SK-N-SH (cell line): ENCODE data around the gene HNRNPL. TPM values are rescaled to one million over a fixed set of nuclear protein-coding genes. Genes with fewer than 3 reads are reported as not detected.
A peak's percentile ranks its signal among the peaks of the same experiment; 100 is the strongest.
"Not testable (repeated sequence)": the region's sequence is repeated elsewhere in the genome, so short reads cannot be mapped to it uniquely, and the experiment has no call there.

Experiments used
- CTCF ChIA-PET: fragments of 300-600, 350-600 bp; formaldehyde crosslinking; extraction: SDS; loops from one replicate; lab custom pipeline; 2021; lab: Yijun Ruan, JAX
- POLR2A ChIA-PET: fragments of 350-600 bp; sonication (Branson Sonifier 250); formaldehyde crosslinking; extraction: SDS; loops from one replicate; lab custom pipeline; 2020; ENCODE audit warnings: antibody characterized with exemption, inconsistent platforms; lab: Yijun Ruan, JAX
- DNase-seq: peaks from one replicate; pipeline ENCODE4 v3.0.0; 2012
- H2AFZ ChIP-seq: fragments of 200-600 bp; sonication (generic); 2 replicates; pipeline ENCODE4 v1.8.1; 2016; ENCODE audit warnings: antibody characterized with exemption, mild to moderate bottlenecking, low read depth
- H3F3A ChIP-seq: fragments of 200-600 bp; sonication (generic); replicated peaks from 2 replicates; pipeline ENCODE3; 2016; ENCODE audit warnings: antibody characterized with exemption, mild to moderate bottlenecking; ENCODE audit not compliant: insufficient read depth
- H3K27ac ChIP-seq, 2 experiments: fragments of 200-500 bp in 1 of 2; fragments of 200-600 bp in 1 of 2; sonication (Bioruptor generic) in 1 of 2; sonication (generic), shearing (Covaris generic) in 1 of 2; 2 replicates each; pipeline versions ENCODE4 v1.5.1 to v1.6.1; 2014 to 2016; ENCODE audit warnings: low read depth in 2 of 2, inconsistent platforms in 1 of 2, low read length in 1 of 2, mild to moderate bottlenecking in 1 of 2, mixed read lengths in 1 of 2
- H3K27me3 ChIP-seq: fragments of 200-600 bp; sonication (generic), shearing (Covaris generic); 2 replicates; pipeline ENCODE4 v1.6.1; 2016; ENCODE audit warnings: mixed run types; ENCODE audit not compliant: insufficient read depth
- H3K36me3 ChIP-seq, 2 experiments: fragments of 200-500 bp in 1 of 2; fragments of 200-600 bp in 1 of 2; sonication (Bioruptor generic) in 1 of 2; sonication (generic) in 1 of 2; replicated peaks in 1 of 2; 2 replicates each; pipeline versions ENCODE3 to v1.5.1; 2014 to 2016; ENCODE audit warnings: low read length in 1 of 2, mild to moderate bottlenecking in 1 of 2; ENCODE audit not compliant: insufficient read depth in 2 of 2, control insufficient read depth in 1 of 2
- H3K4me1 ChIP-seq, 2 experiments: fragments of 200-500 bp in 1 of 2; fragments of 200-600 bp in 1 of 2; sonication (Bioruptor generic) in 1 of 2; sonication (generic), shearing (Covaris generic) in 1 of 2; 2 replicates each; pipeline versions ENCODE4 v1.5.1 to v1.6.1; 2014 to 2016; ENCODE audit warnings: low read depth in 1 of 2, low read length in 1 of 2, mixed run types in 1 of 2; ENCODE audit not compliant: insufficient read depth in 2 of 2, control insufficient read depth in 1 of 2
- H3K4me2 ChIP-seq: fragments of 200-600 bp; sonication (generic), shearing (Covaris generic); 2 replicates; pipeline ENCODE4 v1.6.1; 2017; ENCODE audit warnings: mixed run types
- H3K4me3 ChIP-seq, 2 experiments: fragments of 200-500 bp in 1 of 2; fragments of 200-600 bp in 1 of 2; sonication (Bioruptor generic) in 1 of 2; sonication (generic), shearing (Covaris generic) in 1 of 2; 2 replicates each; pipeline versions ENCODE4 v1.5.1 to v1.8.1; 2014 to 2016; ENCODE audit warnings: low read depth in 2 of 2, inconsistent platforms in 1 of 2, low read length in 1 of 2, mild to moderate bottlenecking in 1 of 2, mixed read lengths in 1 of 2, moderate library complexity in 1 of 2
- H3K79me2 ChIP-seq: fragments of 200-600 bp; sonication (generic); 2 replicates; pipeline ENCODE4 v1.8.1; 2017; ENCODE audit warnings: mild to moderate bottlenecking; ENCODE audit not compliant: insufficient read depth
- H3K9ac ChIP-seq: fragments of 200-600 bp; sonication (generic); 2 replicates; pipeline ENCODE4 v1.6.1; 2017; ENCODE audit warnings: mixed run types
- H3K9me2 ChIP-seq: fragments of 200-600 bp; sonication (generic); 2 replicates; pipeline ENCODE4 v1.6.1; 2017; ENCODE audit warnings: mixed run types
- H3K9me3 ChIP-seq: fragments of 200-600 bp; sonication (generic); 2 replicates; pipeline ENCODE4 v1.6.1; 2017; ENCODE audit warnings: mixed run types, mild to moderate bottlenecking, moderate library complexity
- H4K20me1 ChIP-seq: fragments of 200-600 bp; sonication (generic); 2 replicates; pipeline ENCODE4 v1.6.1; 2017; ENCODE audit warnings: mild to moderate bottlenecking, mixed run types; ENCODE audit not compliant: insufficient read depth
- ELF1 ChIP-seq: IDR thresholded peaks from 2 replicates; pipeline ENCODE4 v1.4.0; 2012
- FOXM1 ChIP-seq: IDR thresholded peaks from 2 replicates; pipeline ENCODE4 v1.4.0; 2012; ENCODE audit warnings: low read depth, mild to moderate bottlenecking
- GATA2 ChIP-seq: sonication (generic); formaldehyde crosslinking; IDR thresholded peaks from 2 replicates; pipeline ENCODE4 v1.5.0; 2020; ENCODE audit warnings: mild to moderate bottlenecking, missing genetic modification reagents
- JUND ChIP-seq: IDR thresholded peaks from 2 replicates; pipeline ENCODE4 v1.4.0; 2012
- MXI1 ChIP-seq: IDR thresholded peaks from 2 replicates; pipeline ENCODE4 v1.6.1; 2012; ENCODE audit warnings: mild to moderate bottlenecking, low read depth, low read length, improper control_type of control experiment
- RCOR1 ChIP-seq: fragments of 150-350 bp; IDR thresholded peaks from 2 replicates; pipeline ENCODE4 v1.6.1; 2017; ENCODE audit warnings: antibody characterized with exemption, low read length
- RXRA ChIP-seq: IDR thresholded peaks from 2 replicates; pipeline ENCODE4 v1.4.0; 2012; ENCODE audit warnings: low read depth, mild to moderate bottlenecking, borderline replicate concordance
- TAF1 ChIP-seq: IDR thresholded peaks from 2 replicates; pipeline ENCODE4 v1.6.1; 2012; ENCODE audit warnings: low read depth, mild to moderate bottlenecking, low read length, moderate library complexity, borderline replicate concordance
- TCF12 ChIP-seq: IDR thresholded peaks from 2 replicates; pipeline ENCODE4 v1.4.0; 2012
- TEAD4 ChIP-seq: IDR thresholded peaks from 2 replicates; pipeline ENCODE4 v1.4.0; 2012; ENCODE audit warnings: mild to moderate bottlenecking, borderline replicate concordance; ENCODE audit not compliant: insufficient read depth
- YY1 ChIP-seq: IDR thresholded peaks from 2 replicates; pipeline ENCODE4 v1.4.0; 2012; ENCODE audit warnings: low read depth, mild to moderate bottlenecking
- WGBS: methylation state at CpG from one replicate; pipeline ENCODE4 v1.1.6; 2017; ENCODE audit warnings: low lambda C conversion rate; 5-methylcytosine and 5-hydroxymethylcytosine counted together
- polyA plus RNA-seq, 3 experiments: library from polyadenylated mRNA; depleted of rRNA; stranded (reverse); fragments of >200 nt; gene quantifications; 2 replicates each; pipeline ENCODE4 v1.2.3, GENCODE V29; 2012
- TF ChIP-seq, protein P1 (sequence below): IDR thresholded peaks from 2 replicates; pipeline ENCODE4 v1.4.0; 2012; ENCODE audit warnings: low read depth, borderline replicate concordance
- TF ChIP-seq, protein P2 (sequence below): IDR thresholded peaks from 2 replicates; pipeline ENCODE4 v1.4.0; 2012; ENCODE audit warnings: low read depth
- TF ChIP-seq, protein P3 (sequence below): fragments of 150-350 bp; IDR thresholded peaks from 2 replicates; pipeline ENCODE4 v1.6.1; 2017; ENCODE audit warnings: antibody characterized with exemption, low read length, low read depth, borderline replicate concordance

Gene HNRNPL
- polyA plus RNA-seq, 1 of the 3 experiments (the other 2 are of a cell fraction), result 280 TPM

DNA sequence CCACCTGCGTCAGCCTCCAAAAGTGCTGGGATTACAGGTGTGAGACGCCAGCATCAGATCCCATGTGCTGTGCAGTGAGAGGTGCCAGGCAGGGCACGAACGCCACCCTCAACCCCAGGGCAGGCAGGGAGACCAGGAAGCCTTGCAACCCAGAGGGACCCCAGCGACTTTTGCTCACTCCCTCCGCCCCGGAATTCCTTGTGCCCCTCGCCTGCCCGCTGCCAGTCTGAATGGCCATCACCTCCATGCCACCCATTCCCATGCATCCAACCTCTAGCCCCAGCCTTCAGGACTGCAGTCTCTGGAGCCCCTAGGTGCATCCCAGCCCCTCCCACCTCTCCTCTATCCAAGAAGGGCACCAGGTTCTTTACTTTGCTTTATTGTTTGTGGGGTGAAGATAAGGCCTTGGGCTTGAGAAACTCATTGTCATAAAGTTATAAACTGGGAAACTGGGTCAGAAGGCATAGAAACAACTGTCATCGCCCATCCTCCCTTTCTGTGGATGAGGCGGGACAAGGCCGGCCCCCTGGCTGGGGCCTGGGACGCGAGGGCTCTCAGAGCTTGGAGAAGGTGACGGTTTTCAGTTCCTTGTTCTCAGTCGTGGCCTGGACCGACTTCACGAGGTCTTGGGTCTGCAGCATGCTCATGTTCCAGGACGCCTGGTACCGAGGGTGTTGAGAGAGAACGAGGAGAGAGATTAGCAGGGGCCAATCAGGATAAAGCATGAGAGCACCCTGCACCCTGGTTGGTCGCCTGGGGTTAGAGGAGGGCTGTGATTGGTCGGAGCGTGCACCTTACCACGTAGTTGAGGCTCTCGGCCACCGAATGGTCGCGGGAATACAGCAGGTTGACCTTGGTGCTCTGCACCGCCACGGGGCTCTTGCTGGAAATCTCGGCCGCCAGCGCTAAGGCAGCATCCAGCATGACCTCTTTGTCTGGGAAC is 34.5 kb downstream of the HNRNPL start:
- Histone ChIP-seq H3F3A (no peaks in the 10 kb centered on the region), H3K9me3 (no peaks in the 10 kb centered on the region), H3K79me2 (no peaks in the 10 kb centered on the region)
- peak; percentile 41 for DNase-seq
- TF ChIP-seq TAF1, result no peak
- TF ChIP-seq, all 33 proteins: peak for 0
- Histone ChIP-seq H3K27me3 (no peaks in the 10 kb centered on the region), H3K4me3 (no peak overlapping the region), H4K20me1 (no peaks in the 10 kb centered on the region), H3K4me1 (no peaks in the 10 kb centered on the region), H2AFZ (no peak overlapping the region), H3K36me3 (peaks cover 0 to 10% of the 10 kb centered on the region in 2 experiments), H3K9ac (no peak overlapping the region), H3K9me2 (no peaks in the 10 kb centered on the region), H3K4me2 (no peak overlapping the region), H3K27ac (no peak overlapping the region)
- ChIA-PET CTCF (no interaction called here), POLR2A (no interaction called here)
- 95% methylated on average over 32 of the region's 34 CpGs for whole genome bisulfite sequencing

DNA sequence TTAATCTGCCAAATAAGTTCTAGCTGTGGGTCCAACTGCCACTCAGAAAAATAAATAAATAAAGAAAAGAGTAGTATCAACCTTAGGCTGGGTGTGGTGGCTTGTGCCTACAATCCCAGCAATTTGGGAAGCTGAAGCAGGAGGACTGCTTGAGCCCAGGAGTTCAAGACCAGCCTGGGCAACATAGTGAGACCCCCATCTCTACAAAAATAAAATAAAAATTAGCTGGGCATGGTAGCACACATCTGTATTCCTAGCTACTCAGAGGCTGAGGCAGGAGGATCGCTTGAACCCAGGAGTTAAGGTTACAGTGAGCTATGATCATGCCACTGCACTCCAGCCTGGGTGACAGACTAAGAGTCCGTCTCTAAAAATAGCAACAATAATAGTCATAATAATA is 35.9 kb downstream of the HNRNPL start:
- H4K20me1 ChIP-seq, POLR2A ChIA-PET, CTCF ChIA-PET, H2AFZ ChIP-seq, H3K9ac ChIP-seq, H3K9me3 ChIP-seq, H3F3A ChIP-seq, H3K4me2 ChIP-seq, H3K27ac ChIP-seq, H3K79me2 ChIP-seq, DNase-seq, H3K27me3 ChIP-seq, H3K4me1 ChIP-seq, H3K9me2 ChIP-seq, H3K4me3 ChIP-seq: not testable (repeated sequence)
- WGBS, result 94% methylated on average over 2 of the region's 2 CpGs
- H3K36me3 ChIP-seq, result peaks cover 0 to 10% of the 10 kb centered on the region in 2 experiments

DNA sequence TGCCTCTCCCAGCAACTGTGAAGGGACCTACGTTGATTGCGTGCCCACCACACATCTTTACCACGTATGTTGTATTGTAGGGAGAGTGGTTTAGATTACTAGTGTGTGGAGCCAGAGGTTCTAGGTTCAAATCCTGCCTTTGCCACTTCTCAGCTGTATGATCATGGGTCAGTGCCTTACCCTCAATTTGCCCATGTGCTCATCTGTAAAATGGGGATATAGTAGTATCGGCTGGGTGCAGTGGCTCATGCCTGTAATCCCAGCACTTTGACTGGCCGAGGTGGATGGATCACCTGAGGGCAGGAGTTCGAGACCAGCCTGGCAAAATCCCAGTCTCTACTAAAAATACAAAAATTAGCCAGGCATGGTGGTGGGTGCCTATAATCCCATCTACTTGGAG is 36.5 kb downstream of the HNRNPL start:
- Histone ChIP-seq H2AFZ (no peak overlapping the region), H3K4me3 (no peak overlapping the region), H3K27me3 (no peaks in the 10 kb centered on the region), H3K9me3 (no peaks in the 10 kb centered on the region), H3K36me3 (peaks cover 0 to 10% of the 10 kb centered on the region in 2 experiments), H3K4me2 (no peak overlapping the region), H3F3A (no peaks in the 10 kb centered on the region), H3K9me2 (no peaks in the 10 kb centered on the region), H3K27ac (no peak overlapping the region), H3K9ac (no peak overlapping the region), H3K4me1 (no peaks in the 10 kb centered on the region), H3K79me2 (no peaks in the 10 kb centered on the region), H4K20me1 (no peaks in the 10 kb centered on the region)
- ChIA-PET POLR2A (no interaction called here), CTCF (no interaction called here)
- WGBS, result 85% methylated on average over 6 of the region's 6 CpGs
- no peak for DNase-seq
- TF ChIP-seq, protein P1, sequence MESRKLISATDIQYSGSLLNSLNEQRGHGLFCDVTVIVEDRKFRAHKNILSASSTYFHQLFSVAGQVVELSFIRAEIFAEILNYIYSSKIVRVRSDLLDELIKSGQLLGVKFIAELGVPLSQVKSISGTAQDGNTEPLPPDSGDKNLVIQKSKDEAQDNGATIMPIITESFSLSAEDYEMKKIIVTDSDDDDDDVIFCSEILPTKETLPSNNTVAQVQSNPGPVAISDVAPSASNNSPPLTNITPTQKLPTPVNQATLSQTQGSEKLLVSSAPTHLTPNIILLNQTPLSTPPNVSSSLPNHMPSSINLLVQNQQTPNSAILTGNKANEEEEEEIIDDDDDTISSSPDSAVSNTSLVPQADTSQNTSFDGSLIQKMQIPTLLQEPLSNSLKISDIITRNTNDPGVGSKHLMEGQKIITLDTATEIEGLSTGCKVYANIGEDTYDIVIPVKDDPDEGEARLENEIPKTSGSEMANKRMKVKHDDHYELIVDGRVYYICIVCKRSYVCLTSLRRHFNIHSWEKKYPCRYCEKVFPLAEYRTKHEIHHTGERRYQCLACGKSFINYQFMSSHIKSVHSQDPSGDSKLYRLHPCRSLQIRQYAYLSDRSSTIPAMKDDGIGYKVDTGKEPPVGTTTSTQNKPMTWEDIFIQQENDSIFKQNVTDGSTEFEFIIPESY, result no peak
- TF ChIP-seq JUND, result no peak
- TF ChIP-seq RXRA, result no peak
- TF ChIP-seq, protein P2, sequence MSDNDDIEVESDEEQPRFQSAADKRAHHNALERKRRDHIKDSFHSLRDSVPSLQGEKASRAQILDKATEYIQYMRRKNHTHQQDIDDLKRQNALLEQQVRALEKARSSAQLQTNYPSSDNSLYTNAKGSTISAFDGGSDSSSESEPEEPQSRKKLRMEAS, result no peak
- no peak for TF ChIP-seq MXI1
- TF ChIP-seq TEAD4, result no peak
- TF ChIP-seq, protein P3, sequence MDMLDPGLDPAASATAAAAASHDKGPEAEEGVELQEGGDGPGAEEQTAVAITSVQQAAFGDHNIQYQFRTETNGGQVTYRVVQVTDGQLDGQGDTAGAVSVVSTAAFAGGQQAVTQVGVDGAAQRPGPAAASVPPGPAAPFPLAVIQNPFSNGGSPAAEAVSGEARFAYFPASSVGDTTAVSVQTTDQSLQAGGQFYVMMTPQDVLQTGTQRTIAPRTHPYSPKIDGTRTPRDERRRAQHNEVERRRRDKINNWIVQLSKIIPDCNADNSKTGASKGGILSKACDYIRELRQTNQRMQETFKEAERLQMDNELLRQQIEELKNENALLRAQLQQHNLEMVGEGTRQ, result no peak
- TF ChIP-seq ELF1, result no peak
- TF ChIP-seq TAF1, result no peak
- no peak for TF ChIP-seq GATA2 (CRISPR knock-in tag)
- TF ChIP-seq FOXM1, result no peak
- no peak for TF ChIP-seq TCF12
- no peak for TF ChIP-seq YY1
- no peak for TF ChIP-seq RCOR1
